MM.1S (cell line): ENCODE measurements around the gene PRPF19.

Experiments used
- DNase-seq: peaks from one replicate; pipeline ENCODE4 v3.0.0-alpha.2; 2015
- H2AFZ ChIP-seq: fragments of 300-600 bp; sonication (generic); 2 replicates; pipeline ENCODE4 v1.6.0; 2016; ENCODE audit warnings: antibody characterized with exemption, low read length
- H3F3A ChIP-seq: fragments of 300-600 bp; sonication (generic); 2 replicates; pipeline ENCODE4 v1.6.1; 2016; ENCODE audit warnings: mild to moderate bottlenecking, antibody characterized with exemption, low read length, moderate library complexity, mixed read lengths; ENCODE audit not compliant: insufficient read depth
- H3K27ac ChIP-seq: fragments of 300-600 bp; sonication (generic); 2 replicates; pipeline ENCODE4 v1.5.1; 2016; ENCODE audit warnings: mild to moderate bottlenecking, low read length
- H3K27me3 ChIP-seq: fragments of 300-600 bp; sonication (generic); replicated peaks from 2 replicates; pipeline ENCODE4 v1.6.0; 2016; ENCODE audit warnings: low read length; ENCODE audit not compliant: insufficient read depth
- H3K36me3 ChIP-seq: fragments of 300-600 bp; sonication (generic); replicated peaks from 2 replicates; pipeline ENCODE4 v1.6.1; 2016; ENCODE audit warnings: mild to moderate bottlenecking, low read length, mixed read lengths; ENCODE audit not compliant: insufficient read depth
- H3K4me1 ChIP-seq: fragments of 300-600 bp; sonication (generic); 2 replicates; pipeline ENCODE4 v1.6.1; 2016; ENCODE audit warnings: low read length, mixed read lengths
- H3K4me2 ChIP-seq: fragments of 300-600 bp; sonication (generic); 2 replicates; pipeline ENCODE4 v1.6.0; 2016; ENCODE audit warnings: low read depth, low read length
- H3K4me3 ChIP-seq: fragments of 300-600 bp; sonication (generic); 2 replicates; pipeline ENCODE4 v1.5.1; 2016; ENCODE audit warnings: low read length, mixed read lengths
- H3K79me2 ChIP-seq: fragments of 300-600 bp; sonication (generic); 2 replicates; pipeline ENCODE4 v1.6.1; 2016; ENCODE audit warnings: mixed run types, low read length, mixed read lengths
- H3K9ac ChIP-seq: fragments of 300-600 bp; sonication (generic); 2 replicates; pipeline ENCODE4 v1.6.1; 2016; ENCODE audit warnings: low read length, mixed read lengths
- H3K9me2 ChIP-seq: fragments of 300-600 bp; sonication (generic); replicated peaks from 2 replicates; pipeline ENCODE4 v1.6.1; 2016; ENCODE audit warnings: mild to moderate bottlenecking, low read length, mixed read lengths; ENCODE audit not compliant: insufficient read depth
- H3K9me3 ChIP-seq: fragments of 300-600 bp; sonication (generic); replicated peaks from 2 replicates; pipeline ENCODE4 v1.6.1; 2016; ENCODE audit warnings: mild to moderate bottlenecking, low read length, mixed read lengths; ENCODE audit not compliant: insufficient read depth
- H4K20me1 ChIP-seq: fragments of 300-600 bp; sonication (generic); 2 replicates; pipeline ENCODE4 v1.6.1; 2016; ENCODE audit warnings: mild to moderate bottlenecking, low read length, moderate library complexity, mixed read lengths; ENCODE audit not compliant: insufficient read depth
- CTCF ChIP-seq: fragments of 300-600 bp; sonication (generic); IDR thresholded peaks from 2 replicates; pipeline ENCODE4 v1.5.1; 2016; ENCODE audit warnings: antibody characterized with exemption, low read length, mixed read lengths
- EZH2 ChIP-seq: fragments of 300-600 bp; sonication (generic); optimal IDR thresholded peaks from 2 replicates; pipeline ENCODE3; 2017; ENCODE audit warnings: low read depth, mild to moderate bottlenecking, antibody characterized with exemption, low read length, mixed read lengths
- EZH2phosphoT487 ChIP-seq: fragments of 300-600 bp; sonication (generic); IDR thresholded peaks from 2 replicates; pipeline ENCODE4 v1.6.1; 2018; ENCODE audit warnings: antibody characterized with exemption, low read length

Gene PRPF19

GRCh38 chr11:60936467-60937143 is 30.2 kb upstream of the PRPF19 start:
- no peak overlapping the region for H3K27ac ChIP-seq
- H4K20me1 ChIP-seq: no peaks in the 10 kb centered on the region
- no peak overlapping the region for H2AFZ ChIP-seq
- H3K36me3 ChIP-seq: no peaks in the 10 kb centered on the region
- H3K9me3 ChIP-seq: no peaks in the 10 kb centered on the region
- TF ChIP-seq CTCF (no peak), EZH2phosphoT487 (no peak), EZH2 (no peak)
- DNase-seq: no peak
- no peaks in the 10 kb centered on the region for H3F3A ChIP-seq
- H3K9me2 ChIP-seq: no peaks in the 10 kb centered on the region
- peaks cover 32% of the 10 kb centered on the region for H3K27me3 ChIP-seq
- H3K4me2 ChIP-seq: no peak overlapping the region
- no peak overlapping the region for H3K4me3 ChIP-seq
- H3K4me1 ChIP-seq: no peaks in the 10 kb centered on the region
- no peak overlapping the region for H3K9ac ChIP-seq
- H3K79me2 ChIP-seq: no peaks in the 10 kb centered on the region

GRCh38 chr11:60935676-60936442 is 29.5 kb upstream of the PRPF19 start:
- no peaks in the 10 kb centered on the region for H3F3A ChIP-seq
- H3K9ac ChIP-seq: no peak overlapping the region
- H3K79me2 ChIP-seq: no peaks in the 10 kb centered on the region
- H3K9me3 ChIP-seq: no peaks in the 10 kb centered on the region
- no peak overlapping the region for H2AFZ ChIP-seq
- peaks cover 32% of the 10 kb centered on the region for H3K27me3 ChIP-seq
- H3K27ac ChIP-seq: no peak overlapping the region
- DNase-seq: no peak
- H3K9me2 ChIP-seq: no peaks in the 10 kb centered on the region
- H4K20me1 ChIP-seq: no peaks in the 10 kb centered on the region
- no peaks in the 10 kb centered on the region for H3K4me1 ChIP-seq
- H3K36me3 ChIP-seq: no peaks in the 10 kb centered on the region
- H3K4me3 ChIP-seq: no peak overlapping the region
- TF ChIP-seq CTCF (no peak), EZH2phosphoT487 (no peak), EZH2 (no peak)
- no peak overlapping the region for H3K4me2 ChIP-seq

- H3K9me3 ChIP-seq: no peaks in the 10 kb centered on the region
- no peaks in the 10 kb centered on the region for H3K36me3 ChIP-seq
- TF ChIP-seq EZH2phosphoT487 (no peak), CTCF (no peak), EZH2 (no peak)
- H3K27ac ChIP-seq: no peak overlapping the region
- no peak overlapping the region for H3K9ac ChIP-seq
- H3K4me3 ChIP-seq: no peak overlapping the region
- no peak overlapping the region for H2AFZ ChIP-seq
- no peaks in the 10 kb centered on the region for H3K79me2 ChIP-seq
- no peaks in the 10 kb centered on the region for H3K9me2 ChIP-seq
- H3K27me3 ChIP-seq: peaks cover 32% of the 10 kb centered on the region
- H3F3A ChIP-seq: no peaks in the 10 kb centered on the region
- no peaks in the 10 kb centered on the region for H4K20me1 ChIP-seq
- DNase-seq: no peak
- H3K4me2 ChIP-seq: no peak overlapping the region
- H3K4me1 ChIP-seq: no peaks in the 10 kb centered on the region
These were observed 28.6 kb upstream of the PRPF19 start for GRCh38 chr11:60934790-60935605.
